Sigmoid colon (tissue), 7 donors: ENCODE measurements around the gene HOXA11. TPM values are rescaled to one million over a fixed set of nuclear protein-coding genes. Genes with fewer than 3 reads are reported as not detected.

Source experiments
- DNase-seq: peaks from one replicate; pipeline ENCODE4 v3.0.0-alpha.2; 2019
- H3K27ac ChIP-seq, 4 donors: fragments of 200-600 bp; sonication (generic); one replicate each; pipeline ENCODE4 v1.5.1; 2016 to 2019; ENCODE audit warnings: mild to moderate bottlenecking in 1 of 4
- H3K27me3 ChIP-seq, 3 donors: fragments of 200-600 bp; sonication (generic); one replicate each; pipeline ENCODE4 v1.5.1; 2019; ENCODE audit warnings: mild to moderate bottlenecking in 1 of 3
- H3K36me3 ChIP-seq, 4 donors: fragments of 200-600 bp; sonication (generic); one replicate each; pipeline ENCODE4 v1.5.1; 2016 to 2019
- H3K4me1 ChIP-seq, 4 donors: fragments of 200-600 bp; sonication (generic); one replicate each; pipeline ENCODE4 v1.5.1; 2017 to 2019
- H3K4me3 ChIP-seq, 4 donors: fragments of 200-600 bp; sonication (generic); one replicate each; pipeline ENCODE4 v1.5.1; 2017 to 2019; ENCODE audit warnings: mild to moderate bottlenecking in 2 of 4, moderate library complexity in 1 of 4
- H3K9me3 ChIP-seq, 4 donors: fragments of 200-600 bp in 3 of 4; sonication (generic) in 3 of 4; one replicate each; pipeline versions ENCODE4 v1.5.1 to v1.6.1; 2013 to 2019
- CTCF ChIP-seq, 4 experiments: fragments of 450-650 bp in 3 of 4; fragments of 200-600 bp in 1 of 4; IDR thresholded peaks; one replicate each; pipeline ENCODE4 v1.5.1; 2016 to 2019; ENCODE audit warnings: antibody characterized with exemption in 4 of 4, mild to moderate bottlenecking in 3 of 4, moderate library complexity in 2 of 4
- EP300 ChIP-seq, 4 donors: sonication (generic); formaldehyde crosslinking; IDR thresholded peaks; one replicate each; pipeline ENCODE4 v1.6.1; 2017; ENCODE audit warnings: antibody characterized with exemption in 4 of 4
- POLR2A ChIP-seq, 2 donors: fragments of 450-650 bp; IDR thresholded peaks; one replicate each; pipeline ENCODE4 v1.6.1; 2016; ENCODE audit warnings: antibody characterized with exemption in 2 of 2, mild to moderate bottlenecking in 2 of 2, moderate library complexity in 2 of 2
- POLR2AphosphoS5 ChIP-seq, 4 donors: sonication (generic); formaldehyde crosslinking; IDR thresholded peaks; one replicate each; pipeline ENCODE4 v1.6.1; 2017; ENCODE audit warnings: antibody characterized with exemption in 4 of 4
- WGBS, 2 donors: extraction: QIAGEN DNeasy Blood & Tissue Kit; methylation state at CpG; one replicate each; pipeline ENCODE4 v1.1.7; 2013; 5-methylcytosine and 5-hydroxymethylcytosine counted together
- intact Hi-C: fragments of 100-400 bp; cut with DNase I; formaldehyde crosslinking; loops from one replicate; pipeline ENCODE4 v1.15.1; 2023
- polyA plus RNA-seq, 3 donors: library from polyadenylated mRNA; stranded (reverse); fragments of 200-250 nt; gene quantifications; one replicate each; pipeline ENCODE4 v1.2.3, GENCODE V29; 2013
- total RNA-seq, 4 donors: library from RNA; depleted of rRNA; stranded (reverse); fragments of >200 nt; gene quantifications; one replicate each; pipeline ENCODE4 v1.1.0, GENCODE V29; 2016
- donor health status: healthy with polysubstance abuse.
- donor health status: Bipolar disorder and iron deficiency.
- donor health status: healthy.

HOXA11 gene
- total RNA-seq (10 to 100 TPM; 18.7 to 25.0 (median 22.1) TPM), polyA plus RNA-seq (1 to 10 TPM; 3.0 to 6.0 (median 4.8) TPM)

- WGBS, 2 donors, result 2 to 6% methylated on average over 43 of the region's 43 CpGs
- Histone ChIP-seq H3K27me3 (peaks cover 0 to 17% (median 0%) of the 10 kb centered on the region in 3 donors), H3K9me3 (no peaks in the 10 kb centered on the region), H3K27ac (peak within 1 kb of the TSS in 3 of 4 donors; percentile 97 to 98 (median 98)), H3K36me3 (no peaks in the 10 kb centered on the region), H3K4me3 (peak within 1 kb of the TSS; percentile 71 to 76 (median 72)), H3K4me1 (peaks cover 3 to 82% (median 57%) of the 10 kb centered on the region in 4 donors)
- intact Hi-C loops, result no loop called here
- TF ChIP-seq POLR2A (IDR thresholded peaks at IDR 0.05) (peak; percentile 82 to 89), CTCF (IDR thresholded peaks at IDR 0.05) (no peak), POLR2AphosphoS5 (IDR thresholded peaks at IDR 0.05) (peak; percentile 94 to 98 (median 98)), EP300 (IDR thresholded peaks at IDR 0.05) (peak in 2 of 4 donors; percentile 59 to 68)
- DNase-seq, result peak; percentile 97
These were observed at the start of gene HOXA11 for GRCh38 chr7:27185013-27185853. Gene HOXA11 (minus strand): TSS chr7:27185232. CDS start chr7:27185144, 88 bp downstream.

DNA sequence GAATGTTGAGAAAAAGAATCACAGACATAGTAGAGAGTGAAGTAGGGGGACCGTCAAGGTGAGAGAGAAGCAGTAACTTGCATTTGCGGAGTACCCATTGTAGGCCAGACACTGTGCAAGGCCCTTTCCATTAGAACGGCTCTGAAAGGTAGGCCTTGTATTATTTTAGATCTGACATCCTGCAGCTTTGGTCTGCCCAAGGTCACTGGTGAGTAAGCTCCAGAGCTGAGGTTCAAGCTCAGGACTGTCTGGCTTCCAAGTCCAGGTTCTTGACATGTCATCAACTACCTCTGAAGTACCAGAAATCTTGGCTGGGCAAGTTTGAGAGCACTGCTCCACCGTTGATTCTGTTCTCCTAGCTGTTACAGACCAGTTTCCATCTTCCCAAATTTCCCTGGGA lies 44.4 kb upstream of the HOXA11 start:
- peaks cover 8 to 44% (median 19%) of the 10 kb centered on the region in 3 donors for H3K27me3 ChIP-seq
- no peak for DNase-seq

GRCh38 chr7:27224983-27225934 lies 40.2 kb upstream of the HOXA11 start:
- H3K27ac ChIP-seq, result no peak overlapping the region
- TF ChIP-seq CTCF (IDR thresholded peaks at IDR 0.05), result no peak
- no peak for TF ChIP-seq POLR2AphosphoS5 (IDR thresholded peaks at IDR 0.05)
- no peak for TF ChIP-seq POLR2A (IDR thresholded peaks at IDR 0.05)
- TF ChIP-seq EP300 (IDR thresholded peaks at IDR 0.05), result no peak
- H3K4me1 ChIP-seq, result peaks cover 0 to 11% (median 2%) of the 10 kb centered on the region in 4 donors
- H3K36me3 ChIP-seq, result no peaks in the 10 kb centered on the region
- no peaks in the 10 kb centered on the region for H3K9me3 ChIP-seq
- peaks cover 13 to 68% (median 40%) of the 10 kb centered on the region in 3 donors for H3K27me3 ChIP-seq
- 11 to 15% methylated on average over 61 of the region's 61 CpGs for WGBS, 2 donors
- peak; percentile 54 for DNase-seq
- intact Hi-C loops, result no loop called here
- no peak overlapping the region for H3K4me3 ChIP-seq

More for the DNA sequence above, 44.4 kb upstream of the HOXA11 start:
- intact Hi-C loops, result no loop called here
- WGBS, 2 donors, result 87 to 89% methylated on average over 4 of the region's 4 CpGs
- no peaks in the 10 kb centered on the region for H3K9me3 ChIP-seq
- no peaks in the 10 kb centered on the region for H3K36me3 ChIP-seq
- no peak overlapping the region for H3K4me3 ChIP-seq
- TF ChIP-seq POLR2AphosphoS5 (IDR thresholded peaks at IDR 0.05) (no peak), CTCF (IDR thresholded peaks at IDR 0.05) (no peak), POLR2A (IDR thresholded peaks at IDR 0.05) (no peak), EP300 (IDR thresholded peaks at IDR 0.05) (no peak)
- peaks cover 0 to 11% (median 2%) of the 10 kb centered on the region in 4 donors for H3K4me1 ChIP-seq
- no peak overlapping the region for H3K27ac ChIP-seq

DNA sequence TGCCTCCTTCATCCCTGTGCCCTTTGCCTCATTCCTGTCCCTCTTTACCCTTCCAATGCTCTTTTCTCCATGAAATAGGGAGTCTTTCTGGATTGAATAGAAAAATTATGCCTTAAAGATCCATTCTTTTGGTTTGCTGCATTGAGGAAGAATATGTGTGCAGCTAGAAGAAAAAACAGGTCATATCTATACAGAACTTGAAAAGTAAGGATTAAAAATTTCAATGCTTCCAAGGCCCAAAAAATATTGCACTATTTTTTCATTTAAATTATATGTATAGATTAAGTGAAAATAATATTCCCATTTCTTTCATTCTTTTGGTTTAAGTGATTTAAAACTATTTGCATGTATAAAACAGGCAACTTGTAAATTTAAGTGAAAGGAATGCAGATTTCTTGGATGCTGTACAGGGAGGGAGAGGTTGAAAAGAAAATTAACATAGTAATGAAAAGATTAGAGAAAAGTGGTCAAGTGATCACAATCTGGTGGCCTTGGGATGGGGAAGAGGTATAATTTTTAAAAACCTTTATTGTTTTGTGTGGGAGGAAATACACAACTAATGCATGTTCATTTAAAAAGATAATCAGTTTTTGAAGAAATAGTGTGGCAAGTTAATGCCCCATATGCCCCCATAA lies 39.0 kb upstream of the HOXA11 start:
- intact Hi-C loops, result no loop called here
- TF ChIP-seq EP300 (IDR thresholded peaks at IDR 0.05) (no peak), CTCF (IDR thresholded peaks at IDR 0.05) (no peak), POLR2AphosphoS5 (IDR thresholded peaks at IDR 0.05) (no peak), POLR2A (IDR thresholded peaks at IDR 0.05) (no peak)
- no peaks in the 10 kb centered on the region for H3K9me3 ChIP-seq
- H3K27ac ChIP-seq, result no peak overlapping the region
- no peak for DNase-seq
- H3K36me3 ChIP-seq, result no peaks in the 10 kb centered on the region
- no peak overlapping the region for H3K4me3 ChIP-seq
- peaks cover 0 to 11% (median 2%) of the 10 kb centered on the region in 4 donors for H3K4me1 ChIP-seq
- H3K27me3 ChIP-seq, result peaks cover 13 to 80% (median 47%) of the 10 kb centered on the region in 3 donors
